Bronchial epithelial cell (primary cell): ENCODE data around the gene CCL11. TPM values are rescaled to one million over a fixed set of nuclear protein-coding genes. Genes with fewer than 3 reads are reported as not detected.

Experiments
- DNase-seq: peaks from one replicate; pipeline ENCODE4 v3.0.0-alpha.2; 2010; ENCODE audit warnings: low read depth
- FAIRE-seq: peaks from 2 replicates; lab custom pipeline; 2011; peaks lifted over from hg19 to GRCh38; lab: Jason Lieb, UNC
- H3K27me3 ChIP-seq: 2 replicates; pipeline ENCODE4 v1.5.1; 2011; ENCODE audit warnings: low read length; ENCODE audit not compliant: control insufficient read depth, insufficient read depth
- H3K36me3 ChIP-seq: 2 replicates; pipeline ENCODE4 v1.5.1; 2011; ENCODE audit warnings: low read length; ENCODE audit not compliant: control insufficient read depth, insufficient read depth
- H3K4me3 ChIP-seq: 2 replicates; pipeline ENCODE4 v1.5.1; 2011; ENCODE audit warnings: mild to moderate bottlenecking, low read depth, low read length, control low read depth
- CTCF ChIP-seq: IDR thresholded peaks from 2 replicates; pipeline ENCODE4 v1.5.1; 2011; ENCODE audit warnings: mild to moderate bottlenecking, moderate library complexity, low read length, control low read depth, inconsistent platforms; ENCODE audit not compliant: insufficient read depth, severe bottlenecking
- total RNA-seq: library from RNA; depleted of rRNA; stranded (reverse); fragments of >200 nt; gene quantifications from 2 replicates; pipeline ENCODE4 v1.2.1, GENCODE V29; 2014

CCL11 gene
- total RNA-seq, 1 donor from 2014 or later = not detected

- Histone ChIP-seq H3K27me3 (peaks cover 3% of the 10 kb centered on the region), H3K36me3 (no peaks in the 10 kb centered on the region), H3K4me3 (no peak overlapping the region)
- no peak for FAIRE-seq
- no peak for TF ChIP-seq CTCF
- peak; percentile 84 for DNase-seq
These were observed 9.7 kb upstream of the CCL11 start for GRCh38 chr17:34275881-34276280.

- FAIRE-seq (no peak), DNase-seq (no peak)
- H3K4me3 ChIP-seq = no peak overlapping the region
- no peaks in the 10 kb centered on the region for H3K36me3 ChIP-seq
- H3K27me3 ChIP-seq = peaks cover 2% of the 10 kb centered on the region
- TF ChIP-seq CTCF = no peak
These were observed 8.7 kb upstream of the CCL11 start for GRCh38 chr17:34276826-34277225.

- FAIRE-seq (no peak), DNase-seq (no peak)
- Histone ChIP-seq H3K4me3 (no peak overlapping the region), H3K27me3 (no peaks in the 10 kb centered on the region), H3K36me3 (no peaks in the 10 kb centered on the region)
- TF ChIP-seq CTCF = no peak
These were observed 2.0 kb upstream of the CCL11 start for GRCh38 chr17:34283571-34283970.

GRCh38 chr17:34287875-34288274, 2.3 kb downstream of the CCL11 start:
- Histone ChIP-seq H3K4me3 (no peak overlapping the region), H3K27me3 (no peaks in the 10 kb centered on the region), H3K36me3 (no peaks in the 10 kb centered on the region)
- DNase-seq (no peak), FAIRE-seq (no peak)
- TF ChIP-seq CTCF = no peak

- DNase-seq (no peak), FAIRE-seq (peak; percentile 43)
- TF ChIP-seq CTCF = no peak
- Histone ChIP-seq H3K36me3 (no peaks in the 10 kb centered on the region), H3K4me3 (no peak overlapping the region), H3K27me3 (no peaks in the 10 kb centered on the region)
These were observed 5.0 kb downstream of the CCL11 start for GRCh38 chr17:34290586-34290985.

- peak; percentile 90 for FAIRE-seq
- Histone ChIP-seq H3K36me3 (no peaks in the 10 kb centered on the region), H3K27me3 (no peaks in the 10 kb centered on the region), H3K4me3 (no peak overlapping the region)
- peak; percentile 61 for DNase-seq
- TF ChIP-seq CTCF = no peak
These were observed 6.3 kb downstream of the CCL11 start for GRCh38 chr17:34291721-34292348.
